H1 (cell line): ENCODE measurements around the gene TMEM92. TPM values are rescaled to one million over a fixed set of nuclear protein-coding genes. Genes with fewer than 3 reads are reported as not detected.

Experiments used
- CTCF ChIA-PET: fragments of 300-600 bp; sonication (Branson Sonifier 250); formaldehyde crosslinking; loops from one replicate; lab custom pipeline; 2021; ENCODE audit not compliant: partially characterized antibody; lab: Charles Lee
- POLR2A ChIA-PET: fragments of 300-600 bp; sonication (Branson Sonifier 250); formaldehyde crosslinking; loops from one replicate; lab custom pipeline; 2021; ENCODE audit warnings: inconsistent platforms; ENCODE audit not compliant: partially characterized antibody; lab: Charles Lee
- DNase-seq, 2 experiments: peaks; one replicate each; pipeline versions ENCODE4 v3.0.0 to v3.0.0-alpha.2; 2010 to 2022; ENCODE audit warnings: low spot score in 2 of 2, low read depth in 1 of 2, mixed read lengths in 1 of 2
- FAIRE-seq: peaks from 2 replicates; lab custom pipeline; 2011; peaks lifted over from hg19 to GRCh38; lab: Jason Lieb, UNC
- H2AFZ ChIP-seq: 2 replicates; pipeline ENCODE4 v1.8.1; 2012; ENCODE audit warnings: low read length, inconsistent platforms
- H2AK5ac ChIP-seq: 2 replicates; pipeline ENCODE4 v1.6.1; 2013; ENCODE audit warnings: low read depth, low read length
- H2BK120ac ChIP-seq: replicated peaks from 2 replicates; pipeline ENCODE3; 2013; ENCODE audit warnings: low read depth, low read length, inconsistent platforms
- H2BK12ac ChIP-seq: 2 replicates; pipeline ENCODE4 v1.6.1; 2013; ENCODE audit warnings: low read depth, low read length
- H2BK15ac ChIP-seq: 2 replicates; pipeline ENCODE4 v1.6.1; 2013; ENCODE audit warnings: low read length
- H2BK20ac ChIP-seq: 2 replicates; pipeline ENCODE4 v1.6.1; 2013; ENCODE audit warnings: low read length
- H2BK5ac ChIP-seq: 2 replicates; pipeline ENCODE4 v1.6.1; 2013; ENCODE audit warnings: low read depth, low read length
- H3K14ac ChIP-seq: 2 replicates; pipeline ENCODE4 v1.6.1; 2013; ENCODE audit warnings: inconsistent platforms; ENCODE audit not compliant: insufficient read length
- H3K18ac ChIP-seq: 2 replicates; pipeline ENCODE4 v1.6.1; 2013; ENCODE audit warnings: low read length; ENCODE audit errors: extremely low read depth
- H3K23ac ChIP-seq: 2 replicates; pipeline ENCODE4 v1.6.1; 2013; ENCODE audit warnings: inconsistent platforms; ENCODE audit not compliant: insufficient read length
- H3K23me2 ChIP-seq: 2 replicates; pipeline ENCODE4 v1.6.1; 2013; ENCODE audit warnings: low read depth, low read length
- H3K27ac ChIP-seq: 2 replicates; pipeline ENCODE4 v1.6.1; 2011; ENCODE audit warnings: low read depth, low read length, inconsistent platforms
- H3K27me3 ChIP-seq, 4 experiments: replicated peaks in 1 of 4; 1 replicate in 1 of 4; 2 replicates in 3 of 4; pipeline versions ENCODE4 v1.6.1 to v1.8.1; 2011 to 2013; ENCODE audit warnings: low read length in 3 of 4, mild to moderate bottlenecking in 3 of 4, inconsistent platforms in 2 of 4, mixed read lengths in 2 of 4, moderate library complexity in 1 of 4; ENCODE audit not compliant: control insufficient read depth in 3 of 4, insufficient read depth in 3 of 4; ENCODE audit errors: extremely low read depth in 1 of 4
- H3K36me3 ChIP-seq, 4 experiments: 2 replicates each; pipeline versions ENCODE4 v1.6.1 to v1.8.1; 2011 to 2013; ENCODE audit warnings: mild to moderate bottlenecking in 4 of 4, low read length in 3 of 4, moderate library complexity in 2 of 4, control low read depth in 1 of 4, inconsistent platforms in 1 of 4; ENCODE audit not compliant: insufficient read depth in 4 of 4, control insufficient read depth in 2 of 4
- H3K4ac ChIP-seq: replicated peaks from 2 replicates; pipeline ENCODE3; 2013; ENCODE audit warnings: low read length, low read depth, mixed read lengths, inconsistent platforms; ENCODE audit not compliant: insufficient read length
- H3K4me1 ChIP-seq, 4 experiments: replicated peaks in 1 of 4; 1 replicate in 1 of 4; 2 replicates in 3 of 4; pipeline versions ENCODE4 v1.6.1 to v1.8.1; 2011 to 2013; ENCODE audit warnings: low read length in 3 of 4, inconsistent platforms in 2 of 4, mixed read lengths in 1 of 4; ENCODE audit not compliant: insufficient read depth in 4 of 4, control insufficient read depth in 3 of 4
- H3K4me2 ChIP-seq, 2 experiments: 2 replicates each; pipeline versions ENCODE4 v1.6.1 to v1.8.1; 2011 to 2013; ENCODE audit warnings: low read depth in 2 of 2, low read length in 2 of 2, control low read depth in 1 of 2, inconsistent platforms in 1 of 2, mild to moderate bottlenecking in 1 of 2; ENCODE audit not compliant: insufficient read depth in 1 of 2
- H3K4me3 ChIP-seq, 4 experiments: fragments of 200-600, 300-600 bp in 1 of 4; sonication (generic), shearing (Covaris generic), sonication (Bioruptor Twin) in 1 of 4; 2 replicates each; pipeline versions ENCODE4 v1.5.1 to v1.8.1; 2011 to 2016; ENCODE audit warnings: low read length in 4 of 4, low read depth in 3 of 4, control low read depth in 2 of 4, inconsistent platforms in 2 of 4, mild to moderate bottlenecking in 2 of 4, mixed read lengths in 1 of 4, moderate library complexity in 1 of 4; ENCODE audit not compliant: insufficient read depth in 2 of 4; ENCODE audit errors: extremely low read depth in 1 of 4
- H3K56ac ChIP-seq: replicated peaks from 2 replicates; pipeline ENCODE3; 2013; ENCODE audit warnings: low read depth, mild to moderate bottlenecking, mixed read lengths, low read length, inconsistent platforms; ENCODE audit not compliant: insufficient read length
- H3K79me1 ChIP-seq: 2 replicates; pipeline ENCODE4 v1.6.1; 2013; ENCODE audit warnings: low read depth, low read length, control low read depth
- H3K79me2 ChIP-seq, 2 experiments: 2 replicates each; pipeline versions ENCODE4 v1.6.1 to v1.8.1; 2012 to 2013; ENCODE audit warnings: low read length in 2 of 2, mild to moderate bottlenecking in 2 of 2, inconsistent platforms in 1 of 2; ENCODE audit not compliant: insufficient read depth in 2 of 2, control insufficient read depth in 1 of 2
- H3K9ac ChIP-seq, 4 experiments: replicated peaks in 1 of 4; 1 replicate in 1 of 4; 2 replicates in 3 of 4; pipeline versions ENCODE4 v1.6.1 to v1.8.1; 2011 to 2013; ENCODE audit warnings: low read depth in 3 of 4, low read length in 3 of 4, control low read depth in 2 of 4, mild to moderate bottlenecking in 2 of 4, moderate library complexity in 2 of 4, inconsistent platforms in 1 of 4; ENCODE audit errors: extremely low read depth in 1 of 4
- H3K9me3 ChIP-seq, 2 experiments: 2 replicates each; pipeline versions ENCODE4 v1.6.1 to v1.8.1; 2012 to 2013; ENCODE audit warnings: mild to moderate bottlenecking in 2 of 2, moderate library complexity in 2 of 2, control low read depth in 1 of 2, inconsistent platforms in 1 of 2, low read depth in 1 of 2, low read length in 1 of 2, mixed read lengths in 1 of 2; ENCODE audit not compliant: insufficient read depth in 2 of 2
- H4K20me1 ChIP-seq, 2 experiments: replicated peaks in 1 of 2; 2 replicates each; pipeline versions ENCODE3 to v1.8.1; 2011 to 2013; ENCODE audit warnings: inconsistent platforms in 2 of 2, low read length in 2 of 2, mild to moderate bottlenecking in 1 of 2; ENCODE audit not compliant: insufficient read depth in 2 of 2, control insufficient read depth in 1 of 2
- H4K5ac ChIP-seq: 2 replicates; pipeline ENCODE4 v1.6.1; 2013; ENCODE audit warnings: low read length, low read depth, mixed read lengths, inconsistent platforms; ENCODE audit not compliant: insufficient read length
- H4K8ac ChIP-seq: 2 replicates; pipeline ENCODE4 v1.8.0; 2013; ENCODE audit warnings: mild to moderate bottlenecking, moderate library complexity, low read length, inconsistent platforms; ENCODE audit not compliant: insufficient read depth; ENCODE audit errors: extremely low read depth
- H4K91ac ChIP-seq: replicated peaks from 2 replicates; pipeline ENCODE3; 2013; ENCODE audit warnings: low read length, mixed read lengths, inconsistent platforms; ENCODE audit not compliant: insufficient read length
- ASH2L ChIP-seq: fragments of 200-600, 300-600 bp; sonication (generic); IDR thresholded peaks from one replicate; pipeline ENCODE4 v1.7.1; 2017; ENCODE audit warnings: low read length
- BCL11A ChIP-seq, 2 experiments: IDR thresholded peaks; one replicate each; pipeline ENCODE4 v1.6.1; 2011; ENCODE audit warnings: low read depth in 2 of 2, low read length in 2 of 2, mild to moderate bottlenecking in 2 of 2
- CBX5 ChIP-seq: fragments of 300-800, 300-1000 bp; sonication (generic); IDR thresholded peaks from 2 replicates; pipeline ENCODE4 v1.7.1; 2016; ENCODE audit warnings: antibody characterized with exemption, low read length, low read depth
- CBX8 ChIP-seq: fragments of 300-800, 300-1000 bp; sonication (generic); IDR thresholded peaks from 2 replicates; pipeline ENCODE4 v1.7.1; 2016; ENCODE audit warnings: low read depth, low read length, borderline replicate concordance
- CEBPB ChIP-seq: IDR thresholded peaks from 2 replicates; pipeline ENCODE4 v1.6.1; 2012; ENCODE audit warnings: low read depth, low read length
- GABPA ChIP-seq: IDR thresholded peaks from 2 replicates; pipeline ENCODE4 v1.6.1; 2011; ENCODE audit warnings: mild to moderate bottlenecking, low read length, moderate library complexity, borderline replicate concordance; ENCODE audit not compliant: insufficient read depth
- HDAC2 ChIP-seq, 2 experiments: fragments of 300-600 bp in 1 of 2; sonication (generic) in 1 of 2; IDR thresholded peaks; 2 replicates each; pipeline ENCODE4 v1.6.1; 2011 to 2012; ENCODE audit warnings: low read depth in 2 of 2, low read length in 2 of 2, mild to moderate bottlenecking in 2 of 2, moderate library complexity in 2 of 2, borderline replicate concordance in 1 of 2, inconsistent platforms in 1 of 2
- JUND ChIP-seq: IDR thresholded peaks from 2 replicates; pipeline ENCODE4 v1.6.1; 2011; ENCODE audit warnings: mild to moderate bottlenecking, improper control_type of control experiment, low read length
- PHF8 ChIP-seq: fragments of 200-600 bp; sonication (generic); conservative IDR thresholded peaks from 2 replicates; pipeline ENCODE4 v1.7.1; 2012; ENCODE audit warnings: low read depth, mild to moderate bottlenecking, inconsistent platforms, low read length, moderate library complexity
- POLR2A ChIP-seq, 2 experiments: IDR thresholded peaks; 1 replicate in 1 of 2; 2 replicates in 1 of 2; pipeline ENCODE4 v1.6.1; 2011; ENCODE audit warnings: low read depth in 2 of 2, low read length in 2 of 2, mild to moderate bottlenecking in 2 of 2; ENCODE audit errors: control extremely low read depth in 1 of 2
- RFX5 ChIP-seq: IDR thresholded peaks from 2 replicates; pipeline ENCODE4 v1.6.1; 2011; ENCODE audit warnings: low read depth, low read length, improper control_type of control experiment, borderline replicate concordance
- SIRT6 ChIP-seq: IDR thresholded peaks from one replicate; pipeline ENCODE4 v1.7.1; 2012; ENCODE audit warnings: low read length, inconsistent platforms
- TBP ChIP-seq: IDR thresholded peaks from 2 replicates; pipeline ENCODE4 v1.6.1; 2011; ENCODE audit warnings: low read depth, low read length, improper control_type of control experiment
- WGBS, 2 experiments: shearing (Covaris generic) in 1 of 2; methylation state at CpG; one replicate each; pipeline versions ENCODE4 v1.1.6 to v1.1.7; 2013 to 2015; ENCODE audit warnings: low lambda C conversion rate in 2 of 2, mixed read lengths in 2 of 2, inconsistent platforms in 1 of 2, low coverage in 1 of 2, missing lambda C conversion rate in 1 of 2; ENCODE audit not compliant: insufficient replicate concordance in 2 of 2, insufficient coverage in 1 of 2, insufficient read length in 1 of 2; ENCODE audit errors: extremely low coverage in 1 of 2, missing lambda C conversion rate in 1 of 2; 5-methylcytosine and 5-hydroxymethylcytosine counted together
- polyA plus RNA-seq, 7 experiments: library from polyadenylated mRNA; depleted of rRNA in 3 of 7; stranded (reverse) in 5 of 7; unstranded in 2 of 7; fragments of >200 nt in 5 of 7; fragments of 200-250 nt in 2 of 7; gene quantifications; 1 replicate in 5 of 7; 2 replicates in 1 of 7; 4 replicates in 1 of 7; pipeline versions ENCODE4 v1.2.1 to v1.2.3, GENCODE V29; 2011 to 2013; ENCODE audit warnings: missing spikeins in 2 of 7, mixed read lengths in 2 of 7
- total RNA-seq: library from RNA; stranded (reverse); fragmentation: NEBNext Ultra II Directional; extraction: Animal tissue kit (Norgen Biotek cat#: 25700); gene quantifications from 2 replicates; pipeline ENCODE4 v1.2.1, GENCODE V29; 2021
- TF ChIP-seq, protein P1 (sequence below): IDR thresholded peaks from 2 replicates; pipeline ENCODE4 v1.6.1; 2011; ENCODE audit warnings: low read length, improper control_type of control experiment

The TMEM92 gene
- total and polyA plus RNA-seq, 2 of the 8 experiments (the other 6 are each of a cell fraction or from before 2014, with no cell fraction given) = 11.9 to 24.8 TPM

DNA sequence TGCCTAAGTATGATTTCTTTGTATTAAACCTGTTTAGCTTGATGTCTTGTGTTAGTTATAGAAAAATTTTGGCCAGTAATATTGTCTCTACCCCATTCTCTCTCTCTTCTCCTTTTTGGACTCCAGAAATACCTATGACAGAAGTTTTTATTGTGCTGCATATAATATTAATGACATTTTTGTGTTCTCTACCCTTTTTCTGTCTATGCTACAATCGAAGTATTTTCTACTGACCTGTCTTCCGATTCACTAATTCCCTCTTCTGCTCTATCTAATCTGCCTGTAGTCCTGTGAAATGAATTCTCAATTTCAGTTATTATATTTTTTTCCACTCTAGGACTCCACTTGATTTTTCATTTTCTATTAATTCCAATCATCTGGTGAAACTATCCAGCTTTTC, 26.0 kb upstream of the TMEM92 start:
- H2BK20ac ChIP-seq = no peak overlapping the region
- H2AK5ac ChIP-seq = no peak overlapping the region
- no peaks in the 10 kb centered on the region for H3K4me1 ChIP-seq
- no peak overlapping the region for H3K23ac ChIP-seq
- H3K27ac ChIP-seq = no peak overlapping the region
- no peaks in the 10 kb centered on the region for H3K79me1 ChIP-seq
- no peak overlapping the region for H2BK15ac ChIP-seq
- H3K4me3 ChIP-seq = no peak overlapping the region
- no peaks in the 10 kb centered on the region for H3K27me3 ChIP-seq
- FAIRE-seq = no peak
- H3K9me3 ChIP-seq = no peaks in the 10 kb centered on the region
- H3K14ac ChIP-seq = no peak overlapping the region
- no peak overlapping the region for H2BK12ac ChIP-seq
- no peak overlapping the region for H4K5ac ChIP-seq
- H2BK120ac ChIP-seq = no peak overlapping the region
- H3K56ac ChIP-seq = no peak overlapping the region
- WGBS, 2 experiments = 70% methylated on average over 2 of the region's 2 CpGs; no CpG with 5 or more reads in 1 of the 2 experiments
- H3K9ac ChIP-seq = no peak overlapping the region
- no peak overlapping the region for H3K18ac ChIP-seq
- H3K4ac ChIP-seq = no peak overlapping the region
- H2BK5ac ChIP-seq = no peak overlapping the region
- H3K23me2 ChIP-seq = no peaks in the 10 kb centered on the region
- DNase-seq = no peak
- H3K79me2 ChIP-seq = no peaks in the 10 kb centered on the region
- no peaks in the 10 kb centered on the region for H4K20me1 ChIP-seq
- no peak overlapping the region for H4K8ac ChIP-seq
- ChIA-PET POLR2A (no interaction called here), CTCF (interaction anchor here (1.0 kb wide), 1 partner anchor 79 kb away, joined by 3 read pairs; no protein-coding TSS in a partner anchor)
- H2AFZ ChIP-seq = no peak overlapping the region
- H3K4me2 ChIP-seq = no peak overlapping the region
- no peaks in the 10 kb centered on the region for H3K36me3 ChIP-seq
- H4K91ac ChIP-seq = no peak overlapping the region
- TF ChIP-seq, protein P1, sequence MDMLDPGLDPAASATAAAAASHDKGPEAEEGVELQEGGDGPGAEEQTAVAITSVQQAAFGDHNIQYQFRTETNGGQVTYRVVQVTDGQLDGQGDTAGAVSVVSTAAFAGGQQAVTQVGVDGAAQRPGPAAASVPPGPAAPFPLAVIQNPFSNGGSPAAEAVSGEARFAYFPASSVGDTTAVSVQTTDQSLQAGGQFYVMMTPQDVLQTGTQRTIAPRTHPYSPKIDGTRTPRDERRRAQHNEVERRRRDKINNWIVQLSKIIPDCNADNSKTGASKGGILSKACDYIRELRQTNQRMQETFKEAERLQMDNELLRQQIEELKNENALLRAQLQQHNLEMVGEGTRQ = no peak
- no peak for TF ChIP-seq CBX5
- TF ChIP-seq BCL11A (IDR thresholded peaks at IDR 0.05; ENCODE audit: low read depth in 2 of 2, low read length in 2 of 2) = no peak
- no peak for TF ChIP-seq PHF8
- no peak for TF ChIP-seq GABPA
- TF ChIP-seq ASH2L = no peak
- TF ChIP-seq TBP = no peak
- no peak for TF ChIP-seq CBX8
- TF ChIP-seq RFX5 = no peak
- TF ChIP-seq CEBPB = no peak
- TF ChIP-seq POLR2A (IDR thresholded peaks at IDR 0.05; ENCODE audit: control extremely low read depth in 1 of 2, low read depth in 2 of 2, low read length in 2 of 2) = no peak
- no peak for TF ChIP-seq JUND
- no peak for TF ChIP-seq HDAC2 (IDR thresholded peaks at IDR 0.05; ENCODE audit: borderline replicate concordance in 1 of 2, low read depth in 2 of 2, low read length in 2 of 2)
- TF ChIP-seq SIRT6 = no peak
